HepG2 (cell line): ENCODE measurements around the gene C4orf54. TPM values are rescaled to one million over a fixed set of nuclear protein-coding genes. Genes with fewer than 3 reads are reported as not detected.

Experiments
- ATAC-seq: fragments of 200-7000 bp; cut with Tn5 transposase; 3 replicates; pipeline ENCODE4 v1.9.1; 2020; ENCODE audit warnings: mild to moderate bottlenecking, moderate library complexity
- BruUV-seq: library from RNA; stranded (reverse); fragments of 400-500 nt; replicated peaks from 2 replicates; lab custom pipeline; 2021; lab: Mats Ljungman, UMichigan
- CTCF ChIA-PET: fragments of 300-600 bp; formaldehyde crosslinking; extraction: SDS; loops from one replicate; lab custom pipeline; 2021; ENCODE audit warnings: low total read pairs, inconsistent platforms, low intra/inter-chr PET ratio; lab: Yijun Ruan, JAX
- POLR2A ChIA-PET: fragments of 350-600 bp; sonication (Branson Sonifier 250); formaldehyde crosslinking; loops from one replicate; lab custom pipeline; 2020; ENCODE audit warnings: antibody characterized with exemption, inconsistent platforms; lab: Yijun Ruan, JAX
- DNase-seq: peaks from one replicate; pipeline ENCODE4 v3.0.0-alpha.2; 2015; ENCODE audit warnings: low spot score
- FAIRE-seq: peaks from 3 replicates; lab custom pipeline; 2011; peaks lifted over from hg19 to GRCh38; lab: Jason Lieb, UNC
- H2AFZ ChIP-seq: one replicate; pipeline ENCODE4 v1.6.1; 2011; ENCODE audit warnings: low read length, inconsistent platforms
- H3K27ac ChIP-seq: fragments of 300-600 bp; 3 replicates; pipeline ENCODE4 v1.8.0; 2011; ENCODE audit warnings: mixed run types, mild to moderate bottlenecking, mixed read lengths, low read length, inconsistent platforms; ENCODE audit not compliant: insufficient read depth; ENCODE audit errors: extremely low read length
- H3K27me3 ChIP-seq, 2 experiments: fragments of 200-600 bp in 1 of 2; 2 replicates in 1 of 2; 3 replicates in 1 of 2; pipeline versions ENCODE4 v1.6.0 to v1.8.0; 2011; ENCODE audit warnings: low read length in 2 of 2, mild to moderate bottlenecking in 2 of 2, moderate library complexity in 2 of 2, inconsistent platforms in 1 of 2; ENCODE audit not compliant: insufficient read depth in 2 of 2, control insufficient read depth in 1 of 2
- H3K36me3 ChIP-seq, 2 experiments: fragments of 200-600 bp in 1 of 2; replicated peaks in 1 of 2; 2 replicates in 1 of 2; 3 replicates in 1 of 2; pipeline versions ENCODE4 v1.5.1 to v1.8.0; 2011; ENCODE audit warnings: low read length in 2 of 2, inconsistent platforms in 1 of 2; ENCODE audit not compliant: insufficient read depth in 2 of 2, control insufficient read depth in 1 of 2
- H3K4me1 ChIP-seq: 2 replicates; pipeline ENCODE4 v1.5.1; 2012; ENCODE audit warnings: low read length, inconsistent platforms; ENCODE audit not compliant: insufficient read depth
- H3K4me2 ChIP-seq: 2 replicates; pipeline ENCODE4 v1.6.0; 2011; ENCODE audit warnings: low read depth, low read length, inconsistent platforms
- H3K4me3 ChIP-seq, 3 experiments: fragments of 200-600 bp in 1 of 3; sonication (generic), shearing (Covaris generic) in 1 of 3; replicated peaks in 1 of 3; 2 replicates each; pipeline ENCODE4 v1.5.1; 2011 to 2016; ENCODE audit warnings: low read length in 3 of 3, inconsistent platforms in 2 of 3, low read depth in 2 of 3, mild to moderate bottlenecking in 2 of 3, control low read depth in 1 of 3, mixed read lengths in 1 of 3; ENCODE audit not compliant: insufficient read depth in 1 of 3
- H3K79me2 ChIP-seq: one replicate; pipeline ENCODE4 v1.6.1; 2011; ENCODE audit warnings: low read length, inconsistent platforms; ENCODE audit not compliant: insufficient read depth
- H3K9ac ChIP-seq: 2 replicates; pipeline ENCODE4 v1.6.0; 2011; ENCODE audit warnings: mild to moderate bottlenecking, low read depth, low read length, inconsistent platforms; ENCODE audit not compliant: insufficient read depth
- H3K9me3 ChIP-seq: 2 replicates; pipeline ENCODE4 v1.5.1; 2012; ENCODE audit warnings: mild to moderate bottlenecking, low read length
- H4K20me1 ChIP-seq: 2 replicates; pipeline ENCODE4 v1.6.0; 2011; ENCODE audit warnings: inconsistent platforms, mild to moderate bottlenecking, low read length, moderate library complexity; ENCODE audit not compliant: insufficient read depth
- AKAP8 ChIP-seq: sonication (generic); formaldehyde crosslinking; IDR thresholded peaks from 2 replicates; pipeline ENCODE4 v1.5.1; 2020; ENCODE audit warnings: mild to moderate bottlenecking, missing genetic modification reagents
- ARNTL ChIP-seq: sonication (generic); formaldehyde crosslinking; IDR thresholded peaks from 2 replicates; pipeline ENCODE4 v1.4.0; 2020; ENCODE audit warnings: mild to moderate bottlenecking, missing genetic modification reagents
- IRF1 ChIP-seq: sonication (generic); formaldehyde crosslinking; IDR thresholded peaks from 2 replicates; pipeline ENCODE4 v1.4.0; 2020; ENCODE audit warnings: low read depth, mild to moderate bottlenecking, missing genetic modification reagents
- LCORL ChIP-seq, 2 experiments: fragments of 450-650 bp in 1 of 2; sonication (generic) in 1 of 2; formaldehyde crosslinking in 1 of 2; IDR thresholded peaks; 2 replicates each; pipeline versions ENCODE4 v1.5.0 to v1.6.1; 2017 to 2020; ENCODE audit warnings: antibody characterized with exemption in 1 of 2, missing genetic modification reagents in 1 of 2
- MXD3 ChIP-seq: IDR thresholded peaks from 2 replicates; pipeline ENCODE4 v1.6.1; 2016; ENCODE audit warnings: mild to moderate bottlenecking, missing biosample characterization, missing genetic modification reagents
- SALL2 ChIP-seq: sonication (generic); formaldehyde crosslinking; IDR thresholded peaks from 2 replicates; pipeline ENCODE4 v1.8.1; 2023; ENCODE audit warnings: mild to moderate bottlenecking, missing genetic modification reagents, inconsistent platforms
- TARDBP ChIP-seq: sonication (generic); formaldehyde crosslinking; IDR thresholded peaks from 2 replicates; pipeline ENCODE4 v1.8.0; 2022; ENCODE audit warnings: mild to moderate bottlenecking, missing genetic modification reagents
- ZBTB43 ChIP-seq: sonication (generic); formaldehyde crosslinking; conservative IDR thresholded peaks from 2 replicates; pipeline ENCODE4 v1.4.0; 2020; ENCODE audit warnings: missing genetic modification reagents
- ZNF17 ChIP-seq: sonication (generic); formaldehyde crosslinking; IDR thresholded peaks from 2 replicates; pipeline ENCODE4 v1.5.0; 2020; ENCODE audit warnings: mild to moderate bottlenecking, missing genetic modification reagents
- ZNF484 ChIP-seq: sonication (generic); formaldehyde crosslinking; IDR thresholded peaks from 2 replicates; pipeline ENCODE4 v1.5.1; 2020; ENCODE audit warnings: mild to moderate bottlenecking, low read depth, missing genetic modification reagents, borderline replicate concordance
- ZNF546 ChIP-seq: sonication (generic); formaldehyde crosslinking; conservative IDR thresholded peaks from 2 replicates; pipeline ENCODE4 v1.8.1; 2023; ENCODE audit warnings: mild to moderate bottlenecking, missing genetic modification reagents
- WGBS: methylation state at CpG from one replicate; pipeline ENCODE4 v1.1.6; 2017; ENCODE audit warnings: low lambda C conversion rate; 5-methylcytosine and 5-hydroxymethylcytosine counted together
- in situ Hi-C: cut with HindIII; loops from 2 replicates; pipeline ENCODE4 v1.10.0; 2017; ENCODE audit warnings: low pct_unique_long_range_greater_than_20kb; ENCODE audit not compliant: extremely low pct_ligation_motif_present
- intact Hi-C: fragments of 100-400 bp; cut with micrococcal nuclease; formaldehyde crosslinking; loops from one replicate; pipeline ENCODE4 v1.10.0; 2022; ENCODE audit not compliant: unreplicated experiment
- polyA plus RNA-seq, 8 experiments: library from polyadenylated mRNA; depleted of rRNA in 3 of 8; stranded (reverse) in 7 of 8; unstranded in 1 of 8; fragments of >200 nt; fragmentation: Illumina TruSeq in 4 of 8; extraction: Trizol in 4 of 8; gene quantifications; 2 replicates each; pipeline versions ENCODE4 v1.2.1 to v1.2.3, GENCODE V29; 2011 to 2016; ENCODE audit warnings: low read depth in 4 of 8, missing spikeins in 1 of 8, mixed read lengths in 1 of 8; ENCODE audit not compliant: insufficient read depth in 1 of 8
- total RNA-seq, 5 experiments: library from RNA; depleted of rRNA; stranded (reverse); fragments of >200 nt; fragmentation: Illumina TruSeq; extraction: Trizol; gene quantifications; 2 replicates each; pipeline ENCODE4 v1.2.3, GENCODE V29; 2016; ENCODE audit warnings: low read depth in 1 of 5

Gene C4orf54
- total and polyA plus RNA-seq, 2 of the 13 experiments (the other 11 are each of a cell fraction or from before 2014, with no cell fraction given), result not detected

DNA sequence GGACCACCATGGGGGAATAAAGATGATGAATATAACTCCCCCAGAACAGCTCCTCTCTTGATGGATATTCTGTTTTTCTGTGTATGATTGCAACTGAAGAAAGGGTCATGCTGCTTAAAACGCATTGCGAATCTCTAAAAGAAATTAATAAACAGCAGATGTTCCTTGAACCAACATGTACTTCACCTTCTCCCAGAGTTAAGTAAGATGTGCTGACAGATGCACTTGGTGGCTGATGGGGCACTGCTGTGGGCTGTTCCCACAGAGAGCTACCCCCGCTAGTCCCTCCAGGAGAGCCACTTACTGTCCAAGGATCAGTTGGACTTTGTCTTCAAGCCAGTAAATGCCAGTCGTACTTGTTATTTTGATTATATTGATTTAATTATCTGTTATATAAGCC lies 26.3 kb upstream of the C4orf54 start:
- H3K36me3 ChIP-seq, result no peaks in the 10 kb centered on the region
- POLR2A ChIA-PET, result no interaction called here
- no peak overlapping the region for H3K9ac ChIP-seq
- FAIRE-seq (no peak), ATAC-seq (no peak), DNase-seq (no peak)
- H3K9me3 ChIP-seq, result no peaks in the 10 kb centered on the region
- no peak overlapping the region for H3K4me3 ChIP-seq
- no peaks in the 10 kb centered on the region for H4K20me1 ChIP-seq
- TF ChIP-seq ZNF546, result no peak
- no peak for TF ChIP-seq TARDBP (CRISPR knock-in tag)
- no peak for TF ChIP-seq LCORL (IDR thresholded peaks at IDR 0.05)
- TF ChIP-seq LCORL (CRISPR knock-in tag; IDR thresholded peaks at IDR 0.05), result no peak
- no peak for TF ChIP-seq ZBTB43
- no peak for TF ChIP-seq IRF1 (CRISPR knock-in tag)
- no peak for TF ChIP-seq ZNF484
- no peak for TF ChIP-seq MXD3 (CRISPR knock-in tag)
- TF ChIP-seq AKAP8 (CRISPR knock-in tag), result no peak
- TF ChIP-seq SALL2 (CRISPR knock-in tag), result no peak
- no peak for TF ChIP-seq ARNTL
- TF ChIP-seq ZNF17 (CRISPR knock-in tag), result no peak
- BruUV-seq, result no TSS peak
- CTCF ChIA-PET, result no interaction called here
- no peaks in the 10 kb centered on the region for H3K79me2 ChIP-seq
- in situ Hi-C loops (no loop called here), intact Hi-C loops (no loop called here)
- H3K27ac ChIP-seq, result no peak overlapping the region
- H3K27me3 ChIP-seq, result no peaks in the 10 kb centered on the region
- no peaks in the 10 kb centered on the region for H3K4me1 ChIP-seq
- H3K4me2 ChIP-seq, result no peak overlapping the region
- H2AFZ ChIP-seq, result no peak overlapping the region
- WGBS, result 49% methylated on average over 4 of the region's 4 CpGs
